ENCODE measurements around the gene ESRRA.

The ESRRA gene

GRCh38 chr11:64275031-64275800 lies 30.1 kb upstream of the ESRRA start:
- no peak for DNase-seq

GRCh38 chr11:64275841-64276240 lies 29.5 kb upstream of the ESRRA start:
- DNase-seq: no peak

- no peak for DNase-seq
Observed at GRCh38 chr11:64276653-64277431, 28.5 kb upstream of the ESRRA start.

GRCh38 chr11:64278576-64279190 lies 26.6 kb upstream of the ESRRA start:
- DNase-seq: no peak

DNA sequence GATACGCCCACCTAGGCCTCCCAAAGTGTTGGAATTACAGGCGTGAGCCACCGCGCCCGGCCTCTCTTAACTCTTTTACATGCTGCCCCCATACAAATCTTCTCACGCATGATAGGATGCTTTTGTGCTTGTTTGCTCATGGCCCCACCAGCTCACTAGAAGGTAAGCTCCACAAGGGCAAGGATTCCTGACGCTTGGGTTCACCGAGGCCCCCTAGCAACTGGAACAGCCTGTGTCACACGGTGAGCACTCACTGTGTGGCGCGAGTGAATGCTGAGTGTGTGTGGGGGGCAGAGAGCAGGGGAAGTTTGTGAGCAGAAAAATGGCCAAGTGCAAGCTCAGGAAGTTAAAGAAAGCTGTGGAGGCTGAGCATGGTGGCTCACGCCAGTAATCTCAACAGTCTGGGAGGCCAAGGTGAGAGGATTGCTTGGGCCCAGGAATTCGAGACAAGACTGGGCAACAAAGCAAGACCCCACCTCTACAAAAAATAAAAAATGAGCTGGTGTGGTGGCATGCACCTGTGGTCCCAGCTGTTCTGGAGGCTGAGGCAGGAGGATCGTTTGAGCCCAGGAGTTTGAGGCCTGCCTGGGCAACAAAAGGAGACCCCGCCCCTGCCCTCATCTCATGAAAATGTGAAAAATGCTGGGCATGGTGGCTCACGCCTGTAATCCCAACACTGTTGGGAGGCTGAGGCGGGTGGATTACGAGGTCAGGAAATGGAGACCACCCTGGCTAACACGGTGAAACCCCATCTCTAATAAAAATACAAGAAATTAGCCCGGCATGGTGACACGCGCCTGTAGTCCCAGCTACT lies 23.2 kb upstream of the ESRRA start:
- no peak for DNase-seq

GRCh38 chr11:64283092-64283491 lies 22.2 kb upstream of the ESRRA start:
- no peak for DNase-seq

DNA sequence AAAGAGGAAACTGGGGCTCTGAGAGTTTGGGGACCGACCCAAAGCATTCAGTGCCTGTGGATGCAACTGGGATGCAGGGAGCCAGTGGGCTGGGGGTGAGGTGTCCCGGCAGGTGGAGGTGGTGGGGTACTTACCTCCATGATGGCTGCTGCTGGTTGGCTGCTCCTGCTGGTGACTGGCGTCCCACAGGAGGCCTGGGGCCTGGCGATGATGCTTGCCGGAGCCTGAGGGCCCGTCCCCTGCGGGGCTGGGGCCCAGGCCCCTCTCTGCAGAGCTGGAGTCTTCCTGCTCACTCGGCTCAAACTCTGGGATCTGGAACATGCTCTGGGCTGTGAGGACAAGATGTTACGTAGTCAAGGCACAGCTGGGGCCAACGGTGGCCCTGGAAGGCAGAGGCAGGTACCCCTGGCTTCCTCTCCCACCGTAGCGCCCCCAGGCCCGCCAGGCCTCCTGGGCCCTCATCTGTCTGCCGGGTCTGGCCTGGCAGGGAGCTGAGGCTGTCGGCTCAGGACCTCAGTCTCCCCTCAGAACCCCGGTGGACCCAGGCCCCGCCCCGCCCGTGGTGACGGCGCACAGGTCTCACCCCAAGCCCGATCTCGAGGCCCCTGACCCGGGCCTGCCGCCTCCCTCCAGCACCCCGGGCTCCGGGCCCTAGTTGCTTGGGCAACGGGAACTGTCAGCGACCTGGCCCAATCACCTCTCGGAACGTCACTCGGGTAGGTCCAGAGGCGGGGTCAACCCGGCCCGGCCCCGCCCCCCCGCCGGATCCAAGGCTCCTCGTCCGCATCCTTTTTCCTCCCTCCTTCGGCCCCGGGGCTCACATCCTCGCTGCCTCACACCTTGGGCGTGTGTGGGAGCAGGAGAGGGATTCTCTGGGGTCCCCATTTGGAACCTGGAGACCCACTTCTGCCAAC lies 21.0 kb upstream of the ESRRA start, which contains the start of gene BAD:
TSS of gene BAD (minus strand) at position 618 of the 914 bp plus-strand sequence. CDS start at position 321, 297 bp downstream.
- DNase-seq: peak; percentile 91

GRCh38 chr11:64284962-64285884 lies 20.1 kb upstream of the ESRRA start, which contains the start of gene GPR137:
Gene GPR137 (plus strand): TSS chr11:64285848. CDS start chr11:64286525, 677 bp downstream.
- peak; percentile 58 for DNase-seq

- DNase-seq: no peak
Observed at GRCh38 chr11:64285885-64286800, 19.2 kb upstream of the ESRRA start.

- DNase-seq: no peak
Observed at GRCh38 chr11:64286801-64287159, 18.5 kb upstream of the ESRRA start.

GRCh38 chr11:64287676-64288352 lies 17.5 kb upstream of the ESRRA start:
- no peak for DNase-seq

- no peak for DNase-seq
Observed at GRCh38 chr11:64288353-64288750, 17.0 kb upstream of the ESRRA start.

DNA sequence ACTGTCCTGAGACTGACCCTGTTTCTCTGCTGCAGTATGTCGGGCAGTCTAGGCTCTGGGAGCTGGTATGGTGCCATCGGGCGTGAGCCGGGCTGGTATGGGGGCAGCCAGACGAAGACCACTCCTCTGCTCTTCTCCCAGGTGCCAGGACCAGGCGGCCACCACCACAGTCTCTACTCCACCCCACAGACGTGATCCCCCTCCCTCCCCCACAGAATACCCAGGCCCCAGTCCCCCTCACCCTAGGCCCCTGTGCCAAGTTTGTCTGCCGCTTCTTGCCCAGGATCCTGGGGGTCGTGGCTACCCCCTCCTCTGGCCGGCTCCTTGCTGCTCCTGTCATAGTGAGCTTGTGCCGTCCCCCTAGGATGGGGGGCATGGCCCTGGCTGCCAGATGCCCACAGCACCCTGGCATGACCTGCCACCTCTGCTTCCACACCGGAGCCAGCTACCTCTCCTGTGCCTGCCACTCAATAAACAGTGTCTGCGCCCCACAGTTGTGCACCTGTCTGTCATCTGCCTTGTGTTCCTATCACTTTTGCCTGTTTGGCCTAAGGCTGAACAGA lies 16.2 kb upstream of the ESRRA start:
- DNase-seq: no peak

DNA sequence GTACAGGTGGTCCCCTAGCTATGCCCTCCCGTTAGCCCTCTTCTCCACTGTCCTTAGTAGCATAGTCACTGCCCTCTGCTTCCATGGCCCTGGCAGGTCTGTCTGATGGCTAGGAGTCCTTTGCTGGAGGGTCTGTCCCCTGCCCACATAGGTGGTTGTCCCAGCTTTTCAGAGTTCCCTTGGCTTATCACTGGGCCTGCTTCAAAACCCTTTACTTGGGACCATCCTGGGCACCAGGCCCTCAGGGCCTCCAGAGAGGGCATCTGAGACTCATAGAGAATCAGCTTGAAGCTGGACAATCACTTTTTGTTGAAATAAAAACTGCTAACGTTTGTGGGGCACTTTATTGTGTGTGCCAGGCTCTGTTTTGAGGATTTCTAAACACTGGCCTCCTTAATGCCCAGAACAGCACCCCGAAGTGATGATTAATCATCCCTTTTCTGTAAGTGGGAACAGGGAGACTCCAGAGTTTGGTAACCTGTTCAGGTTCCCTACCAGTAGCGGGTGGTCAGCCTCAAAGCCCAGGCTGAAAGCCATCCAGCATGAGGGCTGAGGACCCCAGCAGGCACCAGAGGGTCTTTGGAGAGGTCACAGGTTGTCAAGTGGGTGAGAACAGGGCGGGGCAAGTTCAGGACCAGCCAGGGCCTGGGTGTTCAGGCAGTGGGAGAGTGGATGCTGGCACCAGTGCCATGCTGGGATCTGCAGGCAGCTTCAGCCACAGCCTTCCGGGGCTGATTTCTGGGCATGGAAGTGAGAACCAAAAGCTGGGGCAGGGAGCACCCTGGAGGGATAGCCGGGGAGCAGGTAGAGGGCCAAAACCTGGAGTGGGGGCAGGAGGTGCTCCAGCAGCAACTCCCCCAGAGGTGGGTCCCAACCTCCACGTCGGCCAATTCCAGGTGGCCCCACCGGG lies 14.7 kb upstream of the ESRRA start:
- no peak for DNase-seq

GRCh38 chr11:64291262-64291751 lies 14.0 kb upstream of the ESRRA start, which contains the start of gene KCNK4:
Gene KCNK4 (plus strand): TSS chr11:64291302. CDS start chr11:64293019, 1,717 bp downstream.
- DNase-seq: no peak

DNA sequence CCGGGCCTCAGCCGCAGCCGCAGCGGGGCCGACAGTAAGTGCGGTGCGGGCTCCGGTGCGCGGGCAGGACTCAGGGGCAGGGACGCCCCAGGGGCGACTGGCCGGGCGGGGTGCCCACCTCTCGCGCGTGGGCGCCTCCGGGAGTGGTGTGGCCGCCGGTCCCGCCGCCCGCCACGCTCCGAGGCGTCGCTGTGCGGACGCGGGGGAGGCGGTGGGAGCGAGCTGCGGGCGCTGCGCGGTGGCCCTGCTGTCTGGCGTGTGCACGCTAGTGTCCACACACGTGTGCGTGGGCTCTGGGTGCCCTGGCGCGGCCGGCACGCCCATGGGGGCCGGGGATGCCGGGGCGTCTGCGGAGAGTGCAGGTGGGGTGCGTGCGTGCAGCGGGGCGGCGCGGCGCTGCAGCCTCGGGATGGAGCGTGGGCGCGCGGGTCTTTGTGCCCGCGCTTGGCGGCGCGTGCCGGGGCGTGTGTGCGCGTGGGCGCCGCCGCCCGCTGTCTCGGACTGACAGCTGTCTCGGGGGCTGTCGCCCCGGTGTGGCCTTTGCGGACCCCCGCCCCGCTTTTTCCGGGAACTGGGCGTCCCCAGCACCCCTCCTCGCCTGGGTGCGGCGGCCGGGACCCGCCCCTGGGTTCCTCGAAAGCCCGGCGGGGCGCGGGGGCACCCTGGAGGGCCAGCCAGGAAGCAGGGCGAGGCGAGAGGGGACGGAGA lies 13.4 kb upstream of the ESRRA start:
- no peak for DNase-seq

Measured in HCEC 1CT (cell line).